HEK293T (cell line): ENCODE results near the gene FAM200B.

Experiments
- FOXA1 ChIP-seq: fragments of 450-650 bp; IDR thresholded peaks from 2 replicates; pipeline ENCODE4 v1.6.1; 2016; ENCODE audit warnings: mild to moderate bottlenecking
- LEF1 ChIP-seq: fragments of 450-650 bp; IDR thresholded peaks from 2 replicates; pipeline ENCODE4 v1.6.1; 2017; ENCODE audit warnings: mild to moderate bottlenecking, borderline replicate concordance

DNA sequence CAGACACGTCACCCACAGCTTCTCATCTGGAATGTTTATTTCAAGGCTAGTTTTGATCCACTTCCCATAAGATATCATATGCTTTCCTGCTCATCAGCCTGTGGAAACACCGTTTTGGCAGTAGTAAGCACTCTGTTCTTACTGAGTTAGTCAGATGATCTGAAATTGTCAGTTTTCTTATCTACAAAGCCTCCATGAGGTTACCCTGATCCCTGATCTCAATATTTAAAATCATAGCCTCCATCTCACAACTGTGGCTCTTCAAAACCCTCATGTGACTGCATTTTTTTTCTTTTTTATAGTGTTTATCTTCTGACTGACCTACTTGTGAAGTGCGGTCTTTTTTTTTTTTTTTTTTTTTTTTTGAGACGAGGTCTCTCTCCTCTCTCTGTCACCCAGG, 44.0 kb downstream of the FAM200B start:
- no peak for TF ChIP-seq LEF1
- no peak for TF ChIP-seq FOXA1
